GM19023 (cell line): ENCODE data around the gene BORCS5.
"Not testable (repeated sequence)": the region's sequence is repeated elsewhere in the genome, so short reads cannot be mapped to it uniquely, and the experiment has no call there.

Experiments
- ATAC-seq: cut with Tn5 transposase; IDR thresholded peaks from one replicate; pipeline ENCODE4 v1.9.1; 2021; ENCODE audit warnings: mild to moderate bottlenecking, moderate library complexity; ENCODE audit not compliant: unreplicated experiment

Gene BORCS5

GRCh38 chr12:12481631-12482030, 124.8 kb downstream of the BORCS5 start:
- no peak for ATAC-seq

DNA sequence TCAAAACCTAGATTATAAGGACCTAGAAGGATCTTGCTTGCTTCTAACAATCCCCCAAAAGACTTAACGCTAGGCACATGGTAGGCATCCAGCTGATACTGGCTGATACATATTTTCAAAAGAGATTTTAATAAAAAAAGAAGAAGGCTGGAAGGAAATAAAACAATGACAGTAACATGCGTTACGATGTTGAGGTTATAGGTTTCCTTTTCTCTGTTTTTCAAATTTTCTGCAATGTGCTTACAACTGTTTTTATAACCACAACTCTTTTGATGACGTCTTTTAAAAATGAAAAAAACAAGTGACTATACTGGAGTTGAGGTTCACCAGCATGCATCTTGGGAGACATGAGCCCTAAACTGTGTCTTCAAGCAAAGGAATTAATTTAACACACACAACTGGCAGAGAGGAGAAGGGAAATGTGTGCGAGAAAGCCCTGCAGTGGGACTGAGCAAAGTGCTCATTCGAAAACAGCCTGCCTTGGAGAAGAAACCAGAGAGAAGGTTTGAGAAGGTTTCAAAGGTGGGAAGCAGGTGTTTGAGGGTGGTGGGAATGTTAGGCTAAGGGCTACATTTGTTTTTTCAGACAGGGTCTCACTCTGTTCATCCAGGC, 125.4 kb downstream of the BORCS5 start:
- ATAC-seq, result no peak

GRCh38 chr12:12482959-12483358, 126.1 kb downstream of the BORCS5 start:
- ATAC-seq, result no peak

GRCh38 chr12:12483438-12483837, 126.6 kb downstream of the BORCS5 start:
- no peak for ATAC-seq

DNA sequence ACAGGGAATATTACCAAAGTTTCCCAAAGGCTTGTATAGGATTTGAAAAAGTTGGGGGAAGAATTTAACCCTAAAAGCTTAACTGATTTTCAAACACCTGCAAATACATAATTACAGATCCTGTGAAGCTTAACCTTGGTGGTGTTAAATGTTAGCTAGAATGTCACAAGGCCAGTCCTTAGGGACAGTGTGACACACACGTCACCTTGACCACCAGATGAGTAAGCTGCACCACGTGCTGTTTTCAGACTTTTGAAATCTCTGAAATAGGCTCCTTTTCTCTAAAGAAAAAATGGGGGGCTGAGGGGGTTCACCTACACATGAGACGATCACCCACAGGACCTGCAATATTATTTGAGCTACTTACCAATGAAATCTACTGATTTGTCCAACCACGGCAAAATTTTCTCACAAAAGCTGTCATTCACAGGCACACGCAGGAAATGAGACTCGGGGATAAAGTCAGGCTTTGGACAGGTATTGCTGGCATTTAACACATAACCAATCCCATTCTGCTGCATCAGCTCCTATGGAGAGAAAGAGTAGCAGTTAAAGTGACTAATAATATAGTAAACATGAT, 129.9 kb downstream of the BORCS5 start:
- ATAC-seq, result peak; percentile 87

DNA sequence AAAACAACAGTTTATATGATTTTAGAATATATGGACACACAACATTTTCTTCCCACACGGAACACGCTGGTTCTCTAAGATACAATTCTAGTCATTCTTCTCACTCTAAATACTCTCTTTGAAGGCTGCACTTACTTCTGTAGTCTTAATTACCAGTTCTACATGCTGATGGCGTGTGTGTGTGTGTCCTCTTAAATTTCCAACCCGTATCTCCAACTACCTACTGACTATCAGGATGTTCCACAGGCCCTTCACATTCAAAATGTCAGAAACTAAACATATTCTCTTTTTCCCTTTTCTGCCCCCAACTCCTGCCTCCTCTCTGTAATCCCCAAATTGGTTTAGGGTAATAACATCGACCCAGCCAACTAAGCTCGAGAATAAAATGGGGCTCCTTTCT, 130.6 kb downstream of the BORCS5 start:
- ATAC-seq, result no peak

GRCh38 chr12:12488296-12488695, 131.4 kb downstream of the BORCS5 start:
- ATAC-seq, result no peak

GRCh38 chr12:12488823-12489550, 132.1 kb downstream of the BORCS5 start:
- no peak for ATAC-seq

DNA sequence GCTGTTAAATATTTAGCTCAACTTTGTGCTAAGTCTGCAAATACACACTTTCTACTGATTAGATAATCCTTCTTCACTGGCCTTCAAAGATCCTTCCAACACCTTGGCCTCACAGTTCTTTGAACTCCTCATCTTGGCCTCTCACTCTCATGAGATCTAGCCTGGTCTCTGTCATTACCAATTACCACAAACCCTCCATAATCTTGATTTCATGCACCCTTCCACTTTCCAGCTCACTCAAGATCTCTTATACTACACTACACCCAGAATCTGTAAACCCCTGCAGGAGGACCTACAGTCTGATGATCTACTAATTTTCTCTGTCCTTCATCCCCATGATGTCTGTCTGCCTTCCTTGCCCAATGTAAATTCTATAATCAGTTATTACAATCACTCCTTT, 134.7 kb downstream of the BORCS5 start:
- ATAC-seq, result no peak

DNA sequence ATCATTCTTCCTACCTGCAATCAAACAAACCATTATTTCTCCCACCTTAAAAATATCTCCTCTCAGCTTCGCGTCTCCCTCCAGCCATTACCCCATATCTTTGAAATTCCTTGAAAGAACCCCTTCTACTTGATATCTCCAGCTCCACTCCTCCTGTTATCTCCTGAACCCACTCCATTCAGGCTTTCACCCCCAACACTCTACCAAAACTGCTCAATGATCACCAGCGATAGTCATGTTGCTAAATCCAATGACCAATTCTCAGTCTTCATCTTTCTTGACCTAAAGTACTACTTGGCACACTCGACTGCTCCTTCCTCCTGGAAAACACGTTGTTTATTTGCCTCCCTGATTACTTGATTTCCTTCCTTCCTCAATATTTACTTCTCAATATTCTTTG, 135.7 kb downstream of the BORCS5 start:
- no peak for ATAC-seq

GRCh38 chr12:12495536-12495935, 138.7 kb downstream of the BORCS5 start:
- no peak for ATAC-seq

DNA sequence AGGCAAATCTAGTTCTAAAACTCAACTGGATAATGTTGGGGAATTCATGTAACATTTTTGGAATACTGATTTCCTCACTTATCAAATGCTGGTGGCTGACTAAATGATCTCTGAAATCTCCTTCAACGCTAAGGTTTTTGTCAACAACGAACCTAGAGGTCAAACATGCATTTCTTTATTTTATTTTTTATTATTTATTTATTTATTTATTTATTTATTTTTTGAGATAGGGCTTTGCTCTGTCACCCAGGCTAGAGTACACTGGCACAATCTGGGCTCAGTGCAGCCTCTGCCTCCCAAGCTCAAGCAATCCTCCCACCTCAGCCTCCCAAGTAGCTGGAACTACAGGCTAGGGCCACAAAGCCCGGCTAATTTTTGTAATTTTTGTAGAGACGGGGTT, 141.3 kb downstream of the BORCS5 start:
- ATAC-seq, result no peak

DNA sequence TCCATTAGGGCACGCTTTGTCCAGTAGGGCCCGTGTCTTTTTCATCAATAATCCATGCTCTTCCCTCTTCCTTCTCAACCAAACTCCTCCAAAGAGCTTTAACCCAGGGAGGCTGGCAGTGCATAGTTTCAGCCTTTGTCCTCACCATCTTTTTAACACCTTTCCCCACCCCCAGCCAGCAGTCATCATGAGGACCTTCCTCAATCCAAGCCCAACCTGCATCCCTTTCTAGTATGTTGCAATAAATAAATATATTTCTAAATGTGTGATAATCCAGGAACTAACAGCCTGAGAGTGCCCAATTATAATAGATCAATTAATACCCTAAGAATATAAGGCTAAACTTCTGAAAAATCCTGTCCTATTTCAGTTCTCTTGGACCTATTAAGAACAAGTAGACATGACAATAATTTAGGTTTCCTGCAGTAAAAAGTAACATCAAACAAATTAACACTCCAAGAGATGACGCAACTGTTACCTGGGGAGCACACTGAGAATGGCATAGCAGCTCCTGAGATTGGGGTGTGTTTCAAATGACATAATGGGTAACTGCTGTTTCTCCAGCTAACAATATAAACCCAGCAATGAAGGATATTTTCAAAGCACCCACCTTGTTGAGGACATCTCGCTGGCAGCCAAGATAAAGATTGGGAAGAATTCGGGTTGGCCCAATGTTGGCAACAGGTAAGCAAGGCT, 143.2 kb downstream of the BORCS5 start:
- no peak for ATAC-seq

GRCh38 chr12:12501121-12501520, 144.2 kb downstream of the BORCS5 start:
- no peak for ATAC-seq

GRCh38 chr12:12502130-12502814, 145.4 kb downstream of the BORCS5 start:
- not testable (repeated sequence) for ATAC-seq

DNA sequence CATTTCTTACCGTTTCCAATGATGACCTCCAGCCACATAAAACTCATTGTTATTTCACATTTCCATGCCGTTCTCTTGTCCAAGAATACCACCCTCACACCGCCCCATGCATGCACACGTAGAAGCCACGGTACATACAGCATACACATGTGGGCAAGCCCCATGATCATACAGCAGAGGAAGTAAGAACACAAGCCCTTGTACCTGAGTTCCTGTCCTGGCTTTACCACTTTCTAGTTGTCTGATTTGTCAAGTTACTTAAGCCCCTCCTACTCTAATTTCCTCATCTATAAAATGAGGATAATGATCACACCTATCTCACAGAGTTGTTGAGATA, 145.9 kb downstream of the BORCS5 start:
- no peak for ATAC-seq

- no peak for ATAC-seq
These were observed 146.7 kb downstream of the BORCS5 start for GRCh38 chr12:12503384-12504078.

- peak; percentile 82 for ATAC-seq
These were observed 148.9 kb downstream of the BORCS5 start for GRCh38 chr12:12505544-12506495.

DNA sequence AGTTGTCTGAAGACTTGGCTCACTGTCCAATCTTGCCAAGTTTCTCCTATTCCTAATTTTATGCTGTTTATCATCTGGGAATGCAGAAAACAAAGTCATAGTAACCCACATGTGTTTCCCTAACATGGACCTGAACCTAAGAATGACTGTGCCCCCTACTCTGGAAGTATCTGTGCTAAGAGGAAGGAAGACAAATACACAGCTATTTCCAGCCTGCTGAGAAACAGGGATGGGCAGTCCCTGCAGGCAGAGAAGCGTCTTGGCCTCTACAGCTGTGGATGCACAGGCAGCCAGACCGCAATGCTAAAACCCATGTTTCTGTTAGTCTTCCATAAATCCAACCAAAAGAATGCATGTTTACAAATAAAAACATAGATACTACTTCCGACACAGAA, 149.6 kb downstream of the BORCS5 start:
- ATAC-seq, result no peak

- no peak for ATAC-seq
These were observed 150.2 kb downstream of the BORCS5 start for GRCh38 chr12:12507121-12507520.
